Small intestine (tissue), 7 donors: ENCODE results near the gene ISG20L2. TPM values are rescaled to one million over a fixed set of nuclear protein-coding genes. Genes with fewer than 3 reads are reported as not detected.
A peak's percentile ranks its signal among the peaks of the same experiment; 100 is the strongest.

Experiments
- DNase-seq, 2 donors: peaks; one replicate each; pipeline versions ENCODE4 v3.0.0 to v3.0.0-alpha.2; 2013
- FAIRE-seq: peaks from 2 replicates; lab custom pipeline; 2012; peaks lifted over from hg19 to GRCh38; lab: Jason Lieb, UNC
- H3K27ac ChIP-seq, 3 donors: one replicate each; pipeline ENCODE4 v1.5.1; 2013; ENCODE audit warnings: low read length in 2 of 3, mild to moderate bottlenecking in 2 of 3, control low read depth in 1 of 3, inconsistent platforms in 1 of 3, low read depth in 1 of 3, moderate library complexity in 1 of 3
- H3K27me3 ChIP-seq, 3 donors: one replicate each; pipeline ENCODE4 v1.6.1; 2013; ENCODE audit warnings: low read length in 3 of 3, inconsistent platforms in 1 of 3; ENCODE audit not compliant: control insufficient read depth in 3 of 3, insufficient read depth in 3 of 3
- H3K36me3 ChIP-seq, 3 donors: one replicate each; pipeline ENCODE4 v1.6.1; 2013; ENCODE audit warnings: low read length in 3 of 3, inconsistent platforms in 1 of 3, low read depth in 1 of 3, mild to moderate bottlenecking in 1 of 3, moderate library complexity in 1 of 3; ENCODE audit not compliant: control insufficient read depth in 3 of 3, insufficient read depth in 2 of 3
- H3K4me1 ChIP-seq, 3 donors: one replicate each; pipeline ENCODE4 v1.6.1; 2013; ENCODE audit warnings: low read length in 2 of 3, inconsistent platforms in 1 of 3, low read depth in 1 of 3, mild to moderate bottlenecking in 1 of 3, moderate library complexity in 1 of 3; ENCODE audit not compliant: control insufficient read depth in 3 of 3, insufficient read depth in 2 of 3
- H3K4me3 ChIP-seq, 3 donors: one replicate each; pipeline ENCODE4 v1.5.1; 2013; ENCODE audit warnings: low read length in 3 of 3, control low read depth in 1 of 3, inconsistent platforms in 1 of 3, low read depth in 1 of 3, mild to moderate bottlenecking in 1 of 3, moderate library complexity in 1 of 3
- H3K9me3 ChIP-seq, 2 donors: one replicate each; pipeline ENCODE4 v1.6.1; 2013; ENCODE audit warnings: low read depth in 1 of 2, low read length in 1 of 2; ENCODE audit not compliant: control insufficient read depth in 2 of 2, insufficient read depth in 1 of 2
- WGBS, 3 donors: extraction: QIAGEN DNeasy Blood & Tissue Kit; methylation state at CpG; one replicate each; pipeline ENCODE4 v1.1.7; 2013; 5-methylcytosine and 5-hydroxymethylcytosine counted together
- polyA plus RNA-seq, 4 donors: library from polyadenylated mRNA; stranded (reverse) in 3 of 4; unstranded in 1 of 4; fragments of 200-250 nt in 3 of 4; fragments of 120-200 nt in 1 of 4; gene quantifications; one replicate each; pipeline versions ENCODE4 v1.2.1 to v1.2.3, GENCODE V29; 2013
- donor health status: healthy with polysubstance abuse.
- donor health status: control.
- donor health status: control.
- donor health status: Bipolar disorder and iron deficiency.
- donor health status: healthy.

The ISG20L2 gene
- polyA plus RNA-seq, 4 donors: 12.5 to 34.5 (median 14.9) TPM

- Histone ChIP-seq H3K9me3 (no peaks in the 10 kb centered on the region), H3K27me3 (peaks cover 0 to 8% (median 3%) of the 10 kb centered on the region in 3 donors), H3K4me3 (no peak overlapping the region), H3K36me3 (no peaks in the 10 kb centered on the region), H3K27ac (no peak overlapping the region), H3K4me1 (peaks cover 3 to 53% (median 4%) of the 10 kb centered on the region in 3 donors)
- no peak for FAIRE-seq
- 27 to 34% (median 27%) methylated on average over 10 of the region's 10 CpGs for WGBS, 3 donors
- DNase-seq: no peak
Measured at GRCh38 chr1:156689953-156690674, 38.5 kb downstream of the ISG20L2 start.

- H3K4me1 ChIP-seq: peaks cover 3 to 50% (median 4%) of the 10 kb centered on the region in 3 donors
- WGBS, 3 donors: 0 to 1% (median 1%) methylated on average over 23 of the region's 23 CpGs
Measured at GRCh38 chr1:156689035-156689952, 39.3 kb downstream of the ISG20L2 start.

GRCh38 chr1:156684227-156684782 is 44.3 kb downstream of the ISG20L2 start:
- H3K36me3 ChIP-seq: no peaks in the 10 kb centered on the region
- peaks cover 0 to 8% (median 0%) of the 10 kb centered on the region in 3 donors for H3K4me1 ChIP-seq
- H3K27me3 ChIP-seq: peaks cover 0 to 5% (median 5%) of the 10 kb centered on the region in 3 donors
- 58 to 73% (median 70%) methylated on average over 5 of the region's 5 CpGs for WGBS, 3 donors
- H3K4me3 ChIP-seq: no peak overlapping the region
- H3K9me3 ChIP-seq: no peaks in the 10 kb centered on the region
- no peak overlapping the region for H3K27ac ChIP-seq
- DNase-seq (no peak), FAIRE-seq (no peak)

More at GRCh38 chr1:156689035-156689952, 39.3 kb downstream of the ISG20L2 start:
- FAIRE-seq (no peak), DNase-seq (peak; percentile 72 to 92)
- H3K36me3 ChIP-seq: no peaks in the 10 kb centered on the region
- no peak overlapping the region for H3K27ac ChIP-seq
- H3K9me3 ChIP-seq: no peaks in the 10 kb centered on the region
- no peak overlapping the region for H3K4me3 ChIP-seq
- peaks cover 0 to 8% (median 5%) of the 10 kb centered on the region in 3 donors for H3K27me3 ChIP-seq

GRCh38 chr1:156682166-156682890 is 46.2 kb downstream of the ISG20L2 start:
- Histone ChIP-seq H3K36me3 (no peaks in the 10 kb centered on the region), H3K4me1 (peaks cover 0 to 14% (median 0%) of the 10 kb centered on the region in 3 donors), H3K4me3 (no peak overlapping the region), H3K27me3 (peaks cover 0 to 23% (median 8%) of the 10 kb centered on the region in 3 donors), H3K9me3 (no peaks in the 10 kb centered on the region), H3K27ac (no peak overlapping the region)
- 62 to 78% (median 67%) methylated on average over 5 of the region's 5 CpGs for WGBS, 3 donors
- DNase-seq: no peak
- no peak for FAIRE-seq

GRCh38 chr1:156681196-156681960 is 47.2 kb downstream of the ISG20L2 start:
- H3K4me1 ChIP-seq: peaks cover 0 to 19% (median 0%) of the 10 kb centered on the region in 3 donors
- FAIRE-seq (no peak), DNase-seq (peak in 1 of 2 donors; percentile 60)
- H3K4me3 ChIP-seq: no peak overlapping the region
- H3K27ac ChIP-seq: no peak overlapping the region
- WGBS, 3 donors: 61 to 82% (median 71%) methylated on average over 8 of the region's 8 CpGs
- no peaks in the 10 kb centered on the region for H3K36me3 ChIP-seq
- H3K27me3 ChIP-seq: peaks cover 6 to 30% (median 12%) of the 10 kb centered on the region in 3 donors
- no peaks in the 10 kb centered on the region for H3K9me3 ChIP-seq

- no peak overlapping the region for H3K27ac ChIP-seq
- H3K36me3 ChIP-seq: no peaks in the 10 kb centered on the region
- no peak for DNase-seq
- H3K4me3 ChIP-seq: no peak overlapping the region
- H3K4me1 ChIP-seq: peaks cover 0 to 19% (median 0%) of the 10 kb centered on the region in 3 donors
- FAIRE-seq: no peak
- H3K27me3 ChIP-seq: peaks cover 7 to 44% (median 13%) of the 10 kb centered on the region in 3 donors
- WGBS, 3 donors: 39 to 61% (median 58%) methylated on average over 2 of the region's 2 CpGs
- H3K9me3 ChIP-seq: no peaks in the 10 kb centered on the region
Measured at GRCh38 chr1:156680056-156680455, 48.5 kb downstream of the ISG20L2 start.
